Ovary (tissue), 3 donors: ENCODE results near the gene DIAPH3.

Experiments used
- CTCF ChIP-seq, 3 donors: fragments of 450-650 bp in 2 of 3; fragments of 200-600 bp in 1 of 3; IDR thresholded peaks; one replicate each; pipeline versions ENCODE4 v1.5.1 to v1.8.0; 2016 to 2022; ENCODE audit warnings: antibody characterized with exemption in 3 of 3, mild to moderate bottlenecking in 1 of 3
- EP300 ChIP-seq: sonication (generic); formaldehyde crosslinking; IDR thresholded peaks from one replicate; pipeline ENCODE4 v1.6.1; 2017; ENCODE audit warnings: antibody characterized with exemption
- POLR2A ChIP-seq: fragments of 450-650 bp; IDR thresholded peaks from one replicate; pipeline ENCODE4 v1.6.1; 2017; ENCODE audit warnings: antibody characterized with exemption, mild to moderate bottlenecking, moderate library complexity
- donor health status: DM: no; HTN: no; CAD: no.

GRCh38 chr13:59651479-59651878 lies 512.2 kb downstream of the DIAPH3 start:
- TF ChIP-seq CTCF (IDR thresholded peaks at IDR 0.05) (no peak), EP300 (no peak), POLR2A (no peak)
